GM18499 (cell line): ENCODE data around the gene DBF4B.
"Not testable (repeated sequence)": the region's sequence is repeated elsewhere in the genome, so short reads cannot be mapped to it uniquely, and the experiment has no call there.

Source experiments
- ATAC-seq: cut with Tn5 transposase; IDR thresholded peaks from one replicate; pipeline ENCODE4 v1.9.1; 2021; ENCODE audit warnings: moderate number of reproducible peaks; ENCODE audit not compliant: insufficient read depth, unreplicated experiment

Gene DBF4B

GRCh38 chr17:44708401-44709263 lies at the start of gene DBF4B:
Gene DBF4B, plus strand, starts transcription at chr17:44708665. Its CDS starts 156 bp downstream, at chr17:44708821.
- no peak for ATAC-seq

- no peak for ATAC-seq
Measured at GRCh38 chr17:44661835-44662234, 46.6 kb upstream of the DBF4B start.

GRCh38 chr17:44663095-44663494 lies 45.4 kb upstream of the DBF4B start:
- no peak for ATAC-seq

GRCh38 chr17:44664867-44665266 lies 43.6 kb upstream of the DBF4B start:
- ATAC-seq, result no peak

- no peak for ATAC-seq
Measured at GRCh38 chr17:44666006-44666405, 42.5 kb upstream of the DBF4B start.

GRCh38 chr17:44672479-44673093 lies 35.9 kb upstream of the DBF4B start:
- no peak for ATAC-seq

- ATAC-seq, result no peak
Measured at GRCh38 chr17:44673893-44674292, 34.6 kb upstream of the DBF4B start.

GRCh38 chr17:44677136-44677535 lies 31.3 kb upstream of the DBF4B start:
- no peak for ATAC-seq

GRCh38 chr17:44683303-44683702 lies 25.2 kb upstream of the DBF4B start:
- not testable (repeated sequence) for ATAC-seq

GRCh38 chr17:44687756-44688155 lies 20.7 kb upstream of the DBF4B start:
- no peak for ATAC-seq

- ATAC-seq, result no peak
Measured at GRCh38 chr17:44688200-44688599, 20.3 kb upstream of the DBF4B start.

- no peak for ATAC-seq
Measured at GRCh38 chr17:44688675-44689476, 19.6 kb upstream of the DBF4B start.

GRCh38 chr17:44689477-44690217 lies 18.8 kb upstream of the DBF4B start, which contains the start of gene CCDC43:
Gene CCDC43, minus strand, starts transcription at chr17:44689776. Its CDS starts 23 bp downstream, at chr17:44689753.
- peak; percentile 73 for ATAC-seq

- not testable (repeated sequence) for ATAC-seq
Measured at GRCh38 chr17:44690746-44691306, 17.6 kb upstream of the DBF4B start.

GRCh38 chr17:44693609-44694008 lies 14.9 kb upstream of the DBF4B start:
- ATAC-seq, result no peak

- not testable (repeated sequence) for ATAC-seq
Measured at GRCh38 chr17:44700288-44700687, 8.2 kb upstream of the DBF4B start.

GRCh38 chr17:44707755-44708400 lies 587 bp upstream of the DBF4B start:
- no peak for ATAC-seq

GRCh38 chr17:44719444-44719843 lies 11.0 kb downstream of the DBF4B start:
- ATAC-seq, result no peak

GRCh38 chr17:44722254-44722653 lies 13.8 kb downstream of the DBF4B start:
- no peak for ATAC-seq
